ENCODE results near the gene KRT13. TPM values are rescaled to one million over a fixed set of nuclear protein-coding genes. Genes with fewer than 3 reads are reported as not detected.
A peak's percentile ranks its signal among the peaks of the same experiment; 100 is the strongest.

Gene KRT13
- total and polyA plus RNA-seq, 9 of the 15 experiments (the other 6 are each of a cell fraction or from before 2014, with no cell fraction given), result 0.11 to 1.1 (median 0.24) TPM; not detected in 3

GRCh38 chr17:41483991-41484826 lies 21.2 kb downstream of the KRT13 start (continued):
- TF ChIP-seq SETDB1 (IDR thresholded peaks at IDR 0.05; ENCODE audit: low read length) (no peak), ZNF12 (CRISPR knock-in tag; IDR thresholded peaks at IDR 0.05) (no peak), CTBP1 (IDR thresholded peaks at IDR 0.05; ENCODE audit: borderline replicate concordance) (peak; percentile 26; the same call in 1 of the 2 replicates), BCOR (IDR thresholded peaks at IDR 0.05) (no peak), HOMEZ (CRISPR knock-in tag; IDR thresholded peaks at IDR 0.05) (no peak), ZNF79 (CRISPR knock-in tag; IDR thresholded peaks at IDR 0.05; ENCODE audit: low read depth) (no peak), CBX5 (IDR thresholded peaks at IDR 0.05; ENCODE audit: borderline replicate concordance, low read depth) (no peak), ZNF408 (CRISPR knock-in tag; IDR thresholded peaks at IDR 0.05; ENCODE audit: low read depth) (no peak), KDM1A (IDR thresholded peaks at IDR 0.05) (peak; percentile 82 to 86), ARID3A (IDR thresholded peaks at IDR 0.05; ENCODE audit: borderline replicate concordance, low read depth, low read length) (no peak), POLR3A (IDR thresholded peaks at IDR 0.05; ENCODE audit: borderline replicate concordance, extremely low read depth, insufficient read depth, insufficient read length) (no peak), CREBBP (IDR thresholded peaks at IDR 0.05; ENCODE audit: low read depth, low read length) (no peak), RB1 (IDR thresholded peaks at IDR 0.05; ENCODE audit: low read depth) (no peak), RREB1 (CRISPR knock-in tag; IDR thresholded peaks at IDR 0.05) (no peak), TRIM24 (IDR thresholded peaks at IDR 0.05) (no peak), NR2C1 (IDR thresholded peaks at IDR 0.05) (no peak), NR2C1 (tag; IDR thresholded peaks at IDR 0.05) (no peak), GATAD2A (IDR thresholded peaks at IDR 0.05) (no peak), KLF16 (IDR thresholded peaks at IDR 0.05) (peak; percentile 17; the same call in 1 of the 2 replicates), NFATC3 (IDR thresholded peaks at IDR 0.05) (no peak), ZNF316 (IDR thresholded peaks at IDR 0.05) (0 out of 2 replicates have a peak, but pooled peaks have one; percentile 2)
